ENCODE data around the gene ORC6.

Gene ORC6

DNA sequence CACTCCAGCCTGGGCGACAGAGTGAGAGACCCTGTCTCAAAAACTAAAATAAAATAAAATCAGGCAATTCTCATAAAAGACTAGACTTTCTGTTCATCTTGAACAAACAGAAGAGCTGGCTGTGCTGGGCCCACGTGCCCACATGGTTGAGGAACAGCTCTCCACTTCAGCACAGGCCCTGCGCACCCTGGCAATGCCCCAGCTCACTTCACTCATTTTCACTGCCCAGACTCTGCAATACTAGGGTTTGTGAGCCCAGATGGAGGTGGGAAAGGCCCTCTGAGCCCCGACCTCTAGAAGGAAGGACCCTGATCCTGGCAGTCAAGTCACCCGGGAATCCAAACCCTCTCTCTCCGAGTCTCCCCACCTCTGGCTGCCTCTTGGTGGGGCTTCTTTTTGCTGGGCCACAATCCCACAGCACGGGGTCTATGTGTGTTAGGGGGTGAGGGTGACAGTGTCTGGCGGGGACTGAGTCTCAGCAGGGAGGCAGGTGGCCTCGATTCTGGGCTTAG lies 43.9 kb downstream of the ORC6 start (continued):
- no peak for TF ChIP-seq ZNF488 (tag by site-specific recombination; IDR thresholded peaks at IDR 0.05)

DNA sequence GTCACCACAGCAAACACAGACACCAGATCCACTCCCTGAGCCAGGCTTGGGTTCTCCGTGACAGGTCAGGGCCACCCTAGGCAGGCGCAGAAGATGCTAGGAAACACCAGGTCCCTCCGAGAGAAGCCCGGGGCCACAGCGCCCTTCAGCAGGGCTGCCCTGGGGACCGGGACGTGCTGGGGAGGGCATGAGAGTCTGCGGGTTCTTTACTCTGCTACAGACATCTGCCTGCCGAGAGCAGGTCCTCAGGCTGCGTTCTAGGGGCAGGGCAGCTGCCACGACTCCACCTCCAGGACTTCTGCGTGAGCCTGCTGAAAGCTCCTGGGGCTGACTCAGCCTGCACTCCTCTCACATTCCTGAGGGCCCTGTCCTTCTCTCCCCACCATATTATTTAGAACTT lies 47.2 kb downstream of the ORC6 start:
- CTCF ChIA-PET, result no interaction called here
- H3K4me1 ChIP-seq (ENCODE audit: control insufficient read depth, insufficient read depth, low read length), result no peaks in the 10 kb centered on the region
- H3K36me3 ChIP-seq (ENCODE audit: control insufficient read depth in 2 of 2, insufficient read depth in 1 of 2, low read length in 2 of 2), result no peaks in the 10 kb centered on the region
- no peaks in the 10 kb centered on the region for H3K9me3 ChIP-seq (ENCODE audit: control insufficient read depth, insufficient read depth, low read depth, low read length)
- TF ChIP-seq ZNF350 (tag by site-specific recombination; IDR thresholded peaks at IDR 0.05) (no peak), ZNF473 (tag by site-specific recombination; IDR thresholded peaks at IDR 0.05) (no peak), ZNF266 (tag by site-specific recombination; IDR thresholded peaks at IDR 0.05; ENCODE audit: low read depth) (no peak), ZNF792 (tag by site-specific recombination; IDR thresholded peaks at IDR 0.05) (no peak), ZEB2 (tag by site-specific recombination; IDR thresholded peaks at IDR 0.05) (no peak), CTCF (tag by site-specific recombination; IDR thresholded peaks at IDR 0.05) (no peak), ZNF488 (tag by site-specific recombination; IDR thresholded peaks at IDR 0.05) (no peak)
- POLR2A ChIA-PET, result no interaction called here
- H3K27ac ChIP-seq (ENCODE audit: extremely low read depth, low read depth, low read length), result no peak overlapping the region
- no peak overlapping the region for H3K4me3 ChIP-seq (ENCODE audit: low read depth, low read length)

GRCh38 chr16:46737621-46738214 lies 48.3 kb downstream of the ORC6 start:
- H3K36me3 ChIP-seq (ENCODE audit: control insufficient read depth in 2 of 2, insufficient read depth in 1 of 2, low read length in 2 of 2), result no peaks in the 10 kb centered on the region
- no peaks in the 10 kb centered on the region for H3K4me1 ChIP-seq (ENCODE audit: control insufficient read depth, insufficient read depth, low read length)
- POLR2A ChIA-PET, result no interaction called here
- TF ChIP-seq ZNF174 (tag by site-specific recombination; IDR thresholded peaks at IDR 0.05) (no peak), ZNF692 (tag by site-specific recombination; IDR thresholded peaks at IDR 0.05) (no peak), IKZF3 (tag by site-specific recombination; IDR thresholded peaks at IDR 0.05) (no peak), ZSCAN23 (tag by site-specific recombination; IDR thresholded peaks at IDR 0.05) (no peak), ZNF155 (tag by site-specific recombination; IDR thresholded peaks at IDR 0.05) (no peak), ZNF10 (tag by site-specific recombination; IDR thresholded peaks at IDR 0.05) (no peak), ZNF677 (tag by site-specific recombination; IDR thresholded peaks at IDR 0.05) (no peak)
- TF ChIP-seq, protein P1, sequence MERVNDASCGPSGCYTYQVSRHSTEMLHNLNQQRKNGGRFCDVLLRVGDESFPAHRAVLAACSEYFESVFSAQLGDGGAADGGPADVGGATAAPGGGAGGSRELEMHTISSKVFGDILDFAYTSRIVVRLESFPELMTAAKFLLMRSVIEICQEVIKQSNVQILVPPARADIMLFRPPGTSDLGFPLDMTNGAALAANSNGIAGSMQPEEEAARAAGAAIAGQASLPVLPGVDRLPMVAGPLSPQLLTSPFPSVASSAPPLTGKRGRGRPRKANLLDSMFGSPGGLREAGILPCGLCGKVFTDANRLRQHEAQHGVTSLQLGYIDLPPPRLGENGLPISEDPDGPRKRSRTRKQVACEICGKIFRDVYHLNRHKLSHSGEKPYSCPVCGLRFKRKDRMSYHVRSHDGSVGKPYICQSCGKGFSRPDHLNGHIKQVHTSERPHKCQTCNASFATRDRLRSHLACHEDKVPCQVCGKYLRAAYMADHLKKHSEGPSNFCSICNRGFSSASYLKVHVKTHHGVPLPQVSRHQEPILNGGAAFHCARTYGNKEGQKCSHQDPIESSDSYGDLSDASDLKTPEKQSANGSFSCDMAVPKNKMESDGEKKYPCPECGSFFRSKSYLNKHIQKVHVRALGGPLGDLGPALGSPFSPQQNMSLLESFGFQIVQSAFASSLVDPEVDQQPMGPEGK (tag by site-specific recombination; IDR thresholded peaks at IDR 0.05), result no peak
- TF ChIP-seq, protein P2, sequence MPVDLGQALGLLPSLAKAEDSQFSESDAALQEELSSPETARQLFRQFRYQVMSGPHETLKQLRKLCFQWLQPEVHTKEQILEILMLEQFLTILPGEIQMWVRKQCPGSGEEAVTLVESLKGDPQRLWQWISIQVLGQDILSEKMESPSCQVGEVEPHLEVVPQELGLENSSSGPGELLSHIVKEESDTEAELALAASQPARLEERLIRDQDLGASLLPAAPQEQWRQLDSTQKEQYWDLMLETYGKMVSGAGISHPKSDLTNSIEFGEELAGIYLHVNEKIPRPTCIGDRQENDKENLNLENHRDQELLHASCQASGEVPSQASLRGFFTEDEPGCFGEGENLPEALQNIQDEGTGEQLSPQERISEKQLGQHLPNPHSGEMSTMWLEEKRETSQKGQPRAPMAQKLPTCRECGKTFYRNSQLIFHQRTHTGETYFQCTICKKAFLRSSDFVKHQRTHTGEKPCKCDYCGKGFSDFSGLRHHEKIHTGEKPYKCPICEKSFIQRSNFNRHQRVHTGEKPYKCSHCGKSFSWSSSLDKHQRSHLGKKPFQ (tag by site-specific recombination; IDR thresholded peaks at IDR 0.05), result no peak
- TF ChIP-seq, protein P3, sequence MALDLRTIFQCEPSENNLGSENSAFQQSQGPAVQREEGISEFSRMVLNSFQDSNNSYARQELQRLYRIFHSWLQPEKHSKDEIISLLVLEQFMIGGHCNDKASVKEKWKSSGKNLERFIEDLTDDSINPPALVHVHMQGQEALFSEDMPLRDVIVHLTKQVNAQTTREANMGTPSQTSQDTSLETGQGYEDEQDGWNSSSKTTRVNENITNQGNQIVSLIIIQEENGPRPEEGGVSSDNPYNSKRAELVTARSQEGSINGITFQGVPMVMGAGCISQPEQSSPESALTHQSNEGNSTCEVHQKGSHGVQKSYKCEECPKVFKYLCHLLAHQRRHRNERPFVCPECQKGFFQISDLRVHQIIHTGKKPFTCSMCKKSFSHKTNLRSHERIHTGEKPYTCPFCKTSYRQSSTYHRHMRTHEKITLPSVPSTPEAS (tag by site-specific recombination; IDR thresholded peaks at IDR 0.05), result no peak
- no peak overlapping the region for H3K27ac ChIP-seq (ENCODE audit: extremely low read depth, low read depth, low read length)
- H3K4me3 ChIP-seq (ENCODE audit: low read depth, low read length), result no peak overlapping the region
- no peaks in the 10 kb centered on the region for H3K9me3 ChIP-seq (ENCODE audit: control insufficient read depth, insufficient read depth, low read depth, low read length)
- CTCF ChIA-PET, result no interaction called here

Data from HEK293 (cell line).